GM23248 (cell line): Measurements from ENCODE around the gene SSR4.

Source experiments
- EZH2 ChIP-seq: fragments of 200-600 bp; sonication (generic); IDR thresholded peaks from 2 replicates; pipeline ENCODE4 v1.6.1; 2018; ENCODE audit warnings: antibody characterized with exemption, mild to moderate bottlenecking; ENCODE audit not compliant: insufficient read depth, poor library complexity, severe bottlenecking
- EZH2phosphoT487 ChIP-seq: fragments of 200-600 bp; sonication (generic); IDR thresholded peaks from 2 replicates; pipeline ENCODE4 v1.6.1; 2018; ENCODE audit warnings: antibody characterized with exemption, moderate library complexity, mild to moderate bottlenecking, low read depth; ENCODE audit not compliant: insufficient read depth

- no peak for TF ChIP-seq EZH2phosphoT487
- no peak for TF ChIP-seq EZH2
These were observed 29.1 kb upstream of the SSR4 start for GRCh38 chrX:153765138-153766079.
